CD14-positive monocyte (primary cell): Measurements from ENCODE around the gene CES1. TPM values are rescaled to one million over a fixed set of nuclear protein-coding genes. Genes with fewer than 3 reads are reported as not detected.

Experiments used
- DNase-seq, 3 donors: peaks; one replicate each; pipeline ENCODE4 v3.0.0-alpha.2; 2011 to 2022
- H2AFZ ChIP-seq: 2 replicates; pipeline ENCODE4 v1.6.0; 2012; ENCODE audit warnings: mild to moderate bottlenecking, low read depth, low read length, inconsistent platforms; ENCODE audit not compliant: insufficient read depth, poor library complexity, severe bottlenecking
- H3K27ac ChIP-seq, 2 donors: 1 replicate in 1 of 2; 2 replicates in 1 of 2; pipeline ENCODE4 v1.5.1; 2012 to 2013; ENCODE audit warnings: low read length in 2 of 2, control low read depth in 1 of 2, inconsistent platforms in 1 of 2, low read depth in 1 of 2, mild to moderate bottlenecking in 1 of 2
- H3K27me3 ChIP-seq, 2 donors: one replicate each; pipeline versions ENCODE4 v1.6.0 to v1.6.1; 2011 to 2013; ENCODE audit warnings: low read length in 2 of 2; ENCODE audit not compliant: control insufficient read depth in 2 of 2, insufficient read depth in 2 of 2
- H3K36me3 ChIP-seq, 2 donors: replicated peaks in 1 of 2; 1 replicate in 1 of 2; 2 replicates in 1 of 2; pipeline versions ENCODE4 v1.5.1 to v1.6.1; 2012 to 2013; ENCODE audit warnings: low read length in 2 of 2, control low read depth in 1 of 2, inconsistent platforms in 1 of 2, mild to moderate bottlenecking in 1 of 2; ENCODE audit not compliant: insufficient read depth in 2 of 2, control insufficient read depth in 1 of 2
- H3K4me1 ChIP-seq, 2 donors: 1 replicate in 1 of 2; 2 replicates in 1 of 2; pipeline versions ENCODE4 v1.5.1 to v1.6.1; 2012 to 2013; ENCODE audit warnings: low read length in 2 of 2, control low read depth in 1 of 2, inconsistent platforms in 1 of 2, mild to moderate bottlenecking in 1 of 2, moderate library complexity in 1 of 2; ENCODE audit not compliant: insufficient read depth in 2 of 2, control insufficient read depth in 1 of 2
- H3K4me2 ChIP-seq: replicated peaks from 2 replicates; pipeline ENCODE3; 2012; ENCODE audit warnings: low read length, moderate library complexity, mild to moderate bottlenecking; ENCODE audit not compliant: poor library complexity, severe bottlenecking; ENCODE audit errors: extremely low read depth
- H3K4me3 ChIP-seq, 3 experiments: fragments of 200-600 bp in 1 of 3; sonication (generic) in 1 of 3; replicated peaks in 1 of 3; 1 replicate in 2 of 3; 2 replicates in 1 of 3; pipeline ENCODE4 v1.5.1; 2011 to 2013; ENCODE audit warnings: low read length in 3 of 3, mild to moderate bottlenecking in 3 of 3, control low read depth in 2 of 3, low read depth in 2 of 3, inconsistent platforms in 1 of 3, moderate library complexity in 1 of 3
- H3K79me2 ChIP-seq: 2 replicates; pipeline ENCODE4 v1.6.0; 2012; ENCODE audit warnings: mild to moderate bottlenecking, control low read depth, inconsistent platforms, low read length, moderate library complexity; ENCODE audit not compliant: insufficient read depth
- H3K9ac ChIP-seq: 2 replicates; pipeline ENCODE4 v1.6.0; 2017; ENCODE audit warnings: low read length, mild to moderate bottlenecking; ENCODE audit not compliant: insufficient read depth, poor library complexity, severe bottlenecking
- H3K9me3 ChIP-seq, 2 donors: replicated peaks in 1 of 2; 1 replicate in 1 of 2; 2 replicates in 1 of 2; pipeline versions ENCODE4 v1.5.1 to v1.6.1; 2012 to 2013; ENCODE audit warnings: low read length in 2 of 2, control low read depth in 1 of 2; ENCODE audit not compliant: control insufficient read depth in 1 of 2, insufficient read depth in 1 of 2
- H4K20me1 ChIP-seq: 2 replicates; pipeline ENCODE4 v1.6.0; 2012; ENCODE audit warnings: mild to moderate bottlenecking, low read length, control low read depth, moderate library complexity; ENCODE audit not compliant: insufficient read depth
- H3K27ac Mint-ChIP-seq, 7 donors: one replicate each; pipeline ENCODE4 v1.8.0; 2020; ENCODE audit warnings: mild to moderate bottlenecking in 7 of 7, mixed read lengths in 7 of 7, moderate library complexity in 6 of 7, inconsistent platforms in 2 of 7
- H3K27me3 Mint-ChIP-seq, 3 donors: one replicate each; pipeline ENCODE4 v1.8.0; 2021 to 2022; ENCODE audit warnings: low read depth in 3 of 3, mild to moderate bottlenecking in 3 of 3, mixed read lengths in 3 of 3, moderate library complexity in 3 of 3, inconsistent platforms in 1 of 3
- H3K36me3 Mint-ChIP-seq, 2 donors: one replicate each; pipeline ENCODE4 v1.8.0; 2020; ENCODE audit warnings: mixed read lengths in 2 of 2, inconsistent platforms in 1 of 2, mild to moderate bottlenecking in 1 of 2
- H3K4me1 Mint-ChIP-seq: one replicate; pipeline ENCODE4 v1.8.0; 2020; ENCODE audit warnings: mild to moderate bottlenecking, mixed read lengths
- H3K4me3 Mint-ChIP-seq, 2 donors: one replicate each; pipeline ENCODE4 v1.8.0; 2020; ENCODE audit warnings: mild to moderate bottlenecking in 2 of 2, mixed read lengths in 2 of 2, moderate library complexity in 1 of 2
- H3K9me3 Mint-ChIP-seq, 7 donors: one replicate each; pipeline ENCODE4 v1.8.0; 2020 to 2022; ENCODE audit warnings: mixed read lengths in 7 of 7, mild to moderate bottlenecking in 6 of 7, moderate library complexity in 6 of 7, inconsistent platforms in 2 of 7
- CTCF ChIP-seq: fragments of 200-600 bp; IDR thresholded peaks from one replicate; pipeline ENCODE4 v1.8.0; 2022; ENCODE audit warnings: antibody characterized with exemption, mild to moderate bottlenecking
- WGBS: methylation state at CpG from one replicate; pipeline ENCODE4 v1.1.5; 2013; ENCODE audit warnings: missing lambda C conversion rate; ENCODE audit not compliant: insufficient coverage; 5-methylcytosine and 5-hydroxymethylcytosine counted together
- intact Hi-C, 2 donors: fragments of 100-400 bp; cut with micrococcal nuclease; formaldehyde crosslinking; loops; one replicate each; pipeline versions ENCODE4 v1.15.0 to v1.15.1; 2023
- polyA plus RNA-seq, 3 donors: library from polyadenylated mRNA; depleted of rRNA in 1 of 3; unstranded in 2 of 3; stranded (reverse) in 1 of 3; fragments of 300-500 nt in 2 of 3; fragments of >200 nt in 1 of 3; fragmentation: Illumina TruSeq in 2 of 3; gene quantifications; 1 replicate in 2 of 3; 2 replicates in 1 of 3; pipeline ENCODE4 v1.2.3, GENCODE V29; 2012 to 2021

The CES1 gene
- polyA plus RNA-seq, 3 donors, result 38.4 to 190 (median 62.0) TPM

- no peak overlapping the region for H3K27ac Mint-ChIP-seq
- peaks cover 5% of the 10 kb centered on the region for H3K4me1 Mint-ChIP-seq
- H3K27me3 Mint-ChIP-seq, result peaks cover 4 to 7% (median 6%) of the 10 kb centered on the region in 3 donors
Observed at GRCh38 chr16:55868980-55869379, 36.1 kb upstream of the CES1 start.

GRCh38 chr16:55868137-55868536, 35.2 kb upstream of the CES1 start:
- H3K4me1 Mint-ChIP-seq, result peaks cover 5% of the 10 kb centered on the region
- Histone ChIP-seq H3K9ac (no peak overlapping the region), H3K27ac (no peak overlapping the region), H3K27me3 (no peaks in the 10 kb centered on the region), H3K79me2 (no peaks in the 10 kb centered on the region), H3K9me3 (no peaks in the 10 kb centered on the region), H3K4me3 (no peak overlapping the region), H3K4me1 (no peaks in the 10 kb centered on the region), H4K20me1 (no peaks in the 10 kb centered on the region), H3K4me2 (no peak overlapping the region), H3K36me3 (no peaks in the 10 kb centered on the region), H2AFZ (no peak overlapping the region)
- H3K4me3 Mint-ChIP-seq, result no peak overlapping the region
- H3K9me3 Mint-ChIP-seq, result peaks cover 0 to 2% (median 0%) of the 10 kb centered on the region in 7 donors
- intact Hi-C loops, result no loop called here
- DNase-seq, result no peak
- no peak for TF ChIP-seq CTCF
- WGBS, result no CpG with 5 or more reads among the region's 2 CpGs
- no peak overlapping the region for H3K27ac Mint-ChIP-seq
- H3K27me3 Mint-ChIP-seq, result peaks cover 3 to 8% (median 7%) of the 10 kb centered on the region in 3 donors
- no peaks in the 10 kb centered on the region for H3K36me3 Mint-ChIP-seq

More at GRCh38 chr16:55868980-55869379, 36.1 kb upstream of the CES1 start:
- no peaks in the 10 kb centered on the region for H3K4me1 ChIP-seq
- H3K79me2 ChIP-seq, result no peaks in the 10 kb centered on the region
- intact Hi-C loops, result no loop called here
- DNase-seq, result no peak
- no peaks in the 10 kb centered on the region for H3K9me3 ChIP-seq
- Mint-ChIP-seq H3K4me3 (no peak overlapping the region), H3K9me3 (peaks cover 0 to 2% (median 0%) of the 10 kb centered on the region in 7 donors), H3K36me3 (no peaks in the 10 kb centered on the region)
- H3K27me3 ChIP-seq, result no peaks in the 10 kb centered on the region
- H4K20me1 ChIP-seq, result no peaks in the 10 kb centered on the region
- no peak overlapping the region for H3K27ac ChIP-seq
- H3K4me2 ChIP-seq, result no peak overlapping the region
- no peak for TF ChIP-seq CTCF
- no peak overlapping the region for H3K9ac ChIP-seq
- H2AFZ ChIP-seq, result no peak overlapping the region
- WGBS, result 89% methylated on average over 6 of the region's 7 CpGs
- H3K4me3 ChIP-seq, result no peak overlapping the region
- H3K36me3 ChIP-seq, result no peaks in the 10 kb centered on the region
